Lung (tissue), 12 donors: ENCODE measurements around the gene LEF1. TPM values are rescaled to one million over a fixed set of nuclear protein-coding genes. Genes with fewer than 3 reads are reported as not detected.

Source experiments
- ATAC-seq: fragments of 200-7000 bp; cut with Tn5 transposase; one replicate; pipeline ENCODE4 v1.9.1; 2020; ENCODE audit warnings: moderate number of reproducible peaks; ENCODE audit not compliant: insufficient read depth, low FRiP score
- DNase-seq, 3 donors: peaks; one replicate each; pipeline ENCODE4 v3.0.0-alpha.2; 2013 to 2017
- H3K27ac ChIP-seq, 2 donors: one replicate each; pipeline ENCODE4 v1.5.1; 2013; ENCODE audit warnings: mild to moderate bottlenecking in 2 of 2, moderate library complexity in 2 of 2, control low read depth in 1 of 2, inconsistent platforms in 1 of 2, low read depth in 1 of 2, low read length in 1 of 2
- H3K27me3 ChIP-seq, 3 donors: one replicate each; pipeline ENCODE4 v1.5.1; 2013; ENCODE audit warnings: low read length in 2 of 3; ENCODE audit not compliant: control insufficient read depth in 3 of 3, insufficient read depth in 3 of 3
- H3K36me3 ChIP-seq, 4 donors: one replicate each; pipeline ENCODE4 v1.5.1; 2013; ENCODE audit warnings: low read length in 4 of 4, mild to moderate bottlenecking in 1 of 4, moderate library complexity in 1 of 4; ENCODE audit not compliant: control insufficient read depth in 4 of 4, insufficient read depth in 4 of 4
- H3K4me1 ChIP-seq, 5 donors: one replicate each; pipeline ENCODE4 v1.5.1; 2013; ENCODE audit warnings: low read length in 5 of 5, mild to moderate bottlenecking in 2 of 5, moderate library complexity in 1 of 5; ENCODE audit not compliant: control insufficient read depth in 5 of 5, insufficient read depth in 5 of 5
- H3K4me3 ChIP-seq: one replicate; pipeline ENCODE4 v1.5.1; 2013; ENCODE audit warnings: mild to moderate bottlenecking, control low read depth, moderate library complexity
- H3K9ac ChIP-seq, 2 donors: one replicate each; pipeline ENCODE4 v1.5.1; 2013; ENCODE audit warnings: low read length in 2 of 2, control low read depth in 1 of 2; ENCODE audit not compliant: insufficient read depth in 1 of 2
- H3K9me3 ChIP-seq, 4 donors: one replicate each; pipeline ENCODE4 v1.5.1; 2013; ENCODE audit warnings: low read length in 3 of 4, mild to moderate bottlenecking in 1 of 4, moderate library complexity in 1 of 4; ENCODE audit not compliant: control insufficient read depth in 4 of 4, insufficient read depth in 3 of 4
- CTCF ChIP-seq: IDR thresholded peaks from 2 replicates; pipeline ENCODE4 v1.5.1; 2012; ENCODE audit warnings: mild to moderate bottlenecking; ENCODE audit errors: control extremely low read depth, extremely low read depth
- WGBS, 2 donors: extraction: QIAGEN DNeasy Blood & Tissue Kit; methylation state at CpG; one replicate each; pipeline ENCODE4 v1.1.7; 2013; 5-methylcytosine and 5-hydroxymethylcytosine counted together
- polyA plus RNA-seq, 2 donors: library from polyadenylated mRNA; stranded (reverse); fragments of 200-250 nt; gene quantifications; one replicate each; pipeline ENCODE4 v1.2.1, GENCODE V29; 2013
- total RNA-seq, 2 donors: library from RNA; depleted of rRNA in 1 of 2; stranded (reverse); fragments of >200 nt in 1 of 2; gene quantifications; one replicate each; pipeline ENCODE4 v1.2.1, GENCODE V29; 2014 to 2021
- donor health status: control.
- donor health status: control.
- donor health status: Bipolar disorder and iron deficiency.
- donor health status: healthy.
- donor health status: DM: yes; HTN: yes; CAD: no.

LEF1 gene
- total and polyA plus RNA-seq, 4 donors = 2.7 to 25.4 (median 4.0) TPM

DNA sequence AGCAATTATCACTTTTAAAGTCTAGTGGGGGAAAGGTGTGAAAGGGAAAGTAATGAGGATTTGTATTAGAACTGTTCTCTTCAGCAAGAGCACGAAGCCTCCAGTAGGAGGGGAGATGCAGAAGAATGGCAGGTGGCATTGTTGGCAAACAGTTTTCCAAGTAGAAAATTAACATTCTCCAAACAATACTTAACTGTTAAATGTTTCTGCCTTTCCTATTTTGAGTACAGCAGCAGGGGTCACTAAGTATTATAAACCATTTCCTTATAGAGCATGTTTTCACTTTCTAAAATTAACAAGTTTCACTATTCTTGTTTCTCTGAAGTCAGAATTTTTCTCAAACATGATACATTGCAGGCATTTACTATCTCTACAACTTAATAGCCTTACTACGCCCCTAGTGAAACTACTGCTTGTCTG, 58.7 kb downstream of the LEF1 start:
- Histone ChIP-seq H3K27me3 (no peaks in the 10 kb centered on the region), H3K4me3 (no peak overlapping the region), H3K9ac (no peak overlapping the region), H3K27ac (no peak overlapping the region), H3K9me3 (no peaks in the 10 kb centered on the region), H3K4me1 (peaks cover 0 to 13% (median 2%) of the 10 kb centered on the region in 5 donors), H3K36me3 (no peaks in the 10 kb centered on the region)
- ATAC-seq = no peak
- no peak for TF ChIP-seq CTCF
- no peak for DNase-seq
- 73 to 86% methylated on average over 2 of the region's 2 CpGs for WGBS, 2 donors

- Histone ChIP-seq H3K4me3 (no peak overlapping the region), H3K27ac (no peak overlapping the region), H3K36me3 (no peaks in the 10 kb centered on the region), H3K4me1 (peaks cover 0 to 13% (median 2%) of the 10 kb centered on the region in 5 donors), H3K9ac (no peak overlapping the region), H3K9me3 (no peaks in the 10 kb centered on the region), H3K27me3 (no peaks in the 10 kb centered on the region)
- ATAC-seq (no peak), DNase-seq (no peak)
- WGBS, 2 donors = 78 to 93% methylated on average over 4 of the region's 4 CpGs
- no peak for TF ChIP-seq CTCF
Observed at GRCh38 chr4:108109111-108109510, 59.6 kb downstream of the LEF1 start.

DNA sequence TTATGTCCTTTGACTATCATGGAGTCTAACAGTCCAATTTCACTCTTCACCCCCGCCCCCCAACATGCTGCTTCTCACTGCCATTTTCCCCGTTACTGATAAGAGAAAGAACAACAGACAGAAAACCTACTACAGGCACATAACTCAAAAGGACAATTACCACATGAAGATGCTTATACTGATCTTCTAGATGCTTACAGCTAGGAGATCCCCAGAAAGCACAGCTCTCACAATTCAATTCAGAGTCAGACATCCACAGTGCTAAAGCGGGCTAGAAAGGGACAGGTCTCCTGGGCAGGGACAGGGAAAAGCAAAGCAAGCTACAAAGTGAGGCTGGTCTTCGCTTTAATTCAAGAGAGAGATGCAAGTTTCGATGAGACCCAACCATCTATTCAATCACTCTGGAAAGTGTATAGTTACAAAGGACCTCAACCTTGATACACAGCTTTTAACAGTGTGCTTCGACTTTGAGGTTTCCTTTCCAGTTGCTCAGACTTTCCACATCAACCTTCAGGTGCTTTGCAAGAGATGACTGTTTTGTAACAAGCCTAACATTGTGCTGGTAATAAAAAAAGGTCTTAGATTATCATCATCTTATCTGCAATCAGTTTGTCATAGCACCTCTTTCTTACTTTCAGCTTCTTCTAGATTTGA, 60.9 kb downstream of the LEF1 start:
- no peak for DNase-seq
- H3K9ac ChIP-seq = no peak overlapping the region
- no peak overlapping the region for H3K4me3 ChIP-seq
- peaks cover 0 to 8% (median 0%) of the 10 kb centered on the region in 5 donors for H3K4me1 ChIP-seq
- WGBS, 2 donors = 88 to 93% methylated on average over 6 of the region's 6 CpGs
- no peaks in the 10 kb centered on the region for H3K36me3 ChIP-seq
- ATAC-seq = no peak
- no peak for TF ChIP-seq CTCF
- H3K27me3 ChIP-seq = no peaks in the 10 kb centered on the region
- no peaks in the 10 kb centered on the region for H3K9me3 ChIP-seq
- no peak overlapping the region for H3K27ac ChIP-seq

- Histone ChIP-seq H3K36me3 (no peaks in the 10 kb centered on the region), H3K27ac (no peak overlapping the region), H3K4me3 (no peak overlapping the region), H3K9ac (no peak overlapping the region), H3K27me3 (no peaks in the 10 kb centered on the region), H3K4me1 (peaks cover 0 to 6% (median 0%) of the 10 kb centered on the region in 5 donors), H3K9me3 (no peaks in the 10 kb centered on the region)
- no peak for DNase-seq
- TF ChIP-seq CTCF = no peak
- 78 to 88% methylated on average over 4 of the region's 4 CpGs for whole genome bisulfite sequencing, 2 donors
- ATAC-seq = no peak
Observed at GRCh38 chr4:108107101-108107500, 61.6 kb downstream of the LEF1 start.
